Endothelial cell of umbilical vein (primary cell): ENCODE results near the gene GRK4. TPM values are rescaled to one million over a fixed set of nuclear protein-coding genes. Genes with fewer than 3 reads are reported as not detected.

Experiments used
- BruUV-seq: library from RNA; stranded (reverse); fragments of 400-500 nt; replicated peaks from 2 replicates; lab custom pipeline; 2021; lab: Mats Ljungman, UMichigan
- CTCF ChIA-PET: fragments of 300-600, 350-600 bp; sonication (Branson Sonifier 250); formaldehyde crosslinking; loops from one replicate; lab custom pipeline; 2021; ENCODE audit warnings: antibody characterized with exemption, inconsistent platforms; lab: Charles Lee
- POLR2A ChIA-PET: fragments of 300-600, 350-600 bp; sonication (Branson Sonifier 250); formaldehyde crosslinking; loops from one replicate; lab custom pipeline; 2021; ENCODE audit warnings: antibody characterized with exemption, inconsistent platforms; lab: Charles Lee
- DNase-seq: peaks from one replicate; pipeline ENCODE4 v3.0.0-alpha.2; 2011; ENCODE audit warnings: low read depth, low spot score
- FAIRE-seq: peaks from 2 replicates; lab custom pipeline; 2011; peaks lifted over from hg19 to GRCh38; lab: Jason Lieb, UNC
- H2AFZ ChIP-seq: 2 replicates; pipeline ENCODE4 v1.6.0; 2012; ENCODE audit warnings: low read depth, low read length, control low read depth, inconsistent platforms
- H3K27ac ChIP-seq: 2 replicates; pipeline ENCODE4 v1.5.1; 2011; ENCODE audit warnings: low read depth, mild to moderate bottlenecking, control low read depth, low read length, moderate library complexity; ENCODE audit not compliant: insufficient read depth
- H3K27me3 ChIP-seq, 2 experiments: 2 replicates each; pipeline versions ENCODE4 v1.6.0 to v1.6.1; 2011; ENCODE audit warnings: low read length in 2 of 2, mixed read lengths in 1 of 2; ENCODE audit not compliant: control insufficient read depth in 2 of 2, insufficient read depth in 2 of 2
- H3K36me3 ChIP-seq, 2 experiments: 2 replicates in 1 of 2; 3 replicates in 1 of 2; pipeline ENCODE4 v1.5.1; 2011; ENCODE audit warnings: low read length in 2 of 2, mild to moderate bottlenecking in 1 of 2, moderate library complexity in 1 of 2; ENCODE audit not compliant: control insufficient read depth in 2 of 2, insufficient read depth in 2 of 2; ENCODE audit errors: extremely low read depth in 1 of 2
- H3K4me1 ChIP-seq: 3 replicates; pipeline ENCODE4 v1.5.1; 2011; ENCODE audit warnings: mild to moderate bottlenecking, low read length; ENCODE audit not compliant: control insufficient read depth, insufficient read depth; ENCODE audit errors: extremely low read depth
- H3K4me2 ChIP-seq: 2 replicates; pipeline ENCODE4 v1.6.1; 2011; ENCODE audit warnings: low read length, control low read depth, mixed read lengths; ENCODE audit not compliant: insufficient read depth
- H3K4me3 ChIP-seq, 3 experiments: fragments of 200-600 bp in 1 of 3; sonication (generic), shearing (Covaris generic) in 1 of 3; replicated peaks in 1 of 3; 2 replicates each; pipeline ENCODE4 v1.5.1; 2011 to 2016; ENCODE audit warnings: control low read depth in 3 of 3, low read length in 3 of 3, mild to moderate bottlenecking in 2 of 3, inconsistent platforms in 1 of 3, low read depth in 1 of 3, moderate library complexity in 1 of 3; ENCODE audit not compliant: insufficient read depth in 1 of 3
- H3K79me2 ChIP-seq: 2 replicates; pipeline ENCODE4 v1.6.0; 2012; ENCODE audit warnings: low read length, inconsistent platforms; ENCODE audit not compliant: control insufficient read depth, insufficient read depth
- H3K9ac ChIP-seq: replicated peaks from 2 replicates; pipeline ENCODE3; 2011; ENCODE audit warnings: low read length, control low read depth; ENCODE audit not compliant: insufficient read depth; ENCODE audit errors: extremely low read depth
- H3K9me1 ChIP-seq: replicated peaks from 3 replicates; pipeline ENCODE4 v1.6.0; 2011; ENCODE audit warnings: mild to moderate bottlenecking, low read length; ENCODE audit not compliant: control insufficient read depth, insufficient read depth; ENCODE audit errors: extremely low read depth
- H3K9me3 ChIP-seq: replicated peaks from 2 replicates; pipeline ENCODE4 v1.5.1; 2012; ENCODE audit warnings: low read length, inconsistent platforms; ENCODE audit not compliant: control insufficient read depth, insufficient read depth
- H4K20me1 ChIP-seq: replicated peaks from 2 replicates; pipeline ENCODE3; 2011; ENCODE audit warnings: mild to moderate bottlenecking, low read length; ENCODE audit not compliant: control insufficient read depth, insufficient read depth; ENCODE audit errors: extremely low read depth
- EZH2 ChIP-seq: IDR thresholded peaks from 2 replicates; pipeline ENCODE4 v1.6.1; 2012; ENCODE audit warnings: borderline replicate concordance, low read depth, mild to moderate bottlenecking, moderate library complexity, low read length, inconsistent platforms; ENCODE audit not compliant: severe bottlenecking
- FOS ChIP-seq: IDR thresholded peaks from 2 replicates; pipeline ENCODE4 v1.6.1; 2011; ENCODE audit warnings: mild to moderate bottlenecking, low read length, moderate library complexity, borderline replicate concordance; ENCODE audit not compliant: insufficient read depth
- GATA2 ChIP-seq: IDR thresholded peaks from 2 replicates; pipeline ENCODE4 v1.7.0; 2011; ENCODE audit warnings: low read depth, mild to moderate bottlenecking, moderate library complexity, mixed read lengths, low read length; ENCODE audit not compliant: insufficient read length, insufficient read depth
- JUN ChIP-seq: IDR thresholded peaks from 2 replicates; pipeline ENCODE4 v1.6.1; 2011; ENCODE audit warnings: borderline replicate concordance, low read depth; ENCODE audit not compliant: insufficient read length, insufficient read depth
- MYC ChIP-seq: IDR thresholded peaks from one replicate; pipeline ENCODE4 v1.6.1; 2011; ENCODE audit warnings: mild to moderate bottlenecking, low read depth, low read length
- POLR2A ChIP-seq: IDR thresholded peaks from 2 replicates; pipeline ENCODE4 v1.6.1; 2012; ENCODE audit warnings: low read depth, mild to moderate bottlenecking, control low read depth, low read length
- POLR2AphosphoS5 ChIP-seq: IDR thresholded peaks from 2 replicates; pipeline ENCODE4 v1.6.1; 2012; ENCODE audit warnings: low read depth, mild to moderate bottlenecking, control low read depth, low read length, moderate library complexity; ENCODE audit not compliant: insufficient read depth
- dilution Hi-C: fragments of 300-500 bp; cut with MboI; formaldehyde crosslinking; loops from one replicate; pipeline ENCODE4 v1.15.0; 2019; ENCODE audit warnings: low sequenced_read_pairs; ENCODE audit not compliant: extremely low pct_ligation_motif_present
- intact Hi-C: fragments of 100-400 bp; cut with micrococcal nuclease; formaldehyde crosslinking; loops from one replicate; pipeline ENCODE4 v1.10.0; 2022
- polyA plus RNA-seq, 4 experiments: library from polyadenylated mRNA; depleted of rRNA in 3 of 4; stranded (reverse) in 3 of 4; unstranded in 1 of 4; fragments of >200 nt; gene quantifications; 2 replicates each; pipeline versions ENCODE4 v1.2.1 to v1.2.3, GENCODE V29; 2011 to 2012; ENCODE audit warnings: missing spikeins in 1 of 4
- total RNA-seq: library from RNA; stranded (reverse); gene quantifications from 2 replicates; pipeline ENCODE4 v1.2.3, GENCODE V29; 2021
- TF ChIP-seq, protein P1 (sequence below): IDR thresholded peaks from 2 replicates; pipeline ENCODE4 v1.6.1; 2011; ENCODE audit not compliant: insufficient read depth, insufficient read length
- TF ChIP-seq, protein P2 (sequence below), 2 donors: IDR thresholded peaks; 1 replicate in 1 of 2; 2 replicates in 1 of 2; pipeline ENCODE4 v1.5.1; 2011; ENCODE audit warnings: low read length in 2 of 2, mild to moderate bottlenecking in 2 of 2, moderate library complexity in 2 of 2, control low read depth in 1 of 2, inconsistent platforms in 1 of 2, low read depth in 1 of 2; ENCODE audit not compliant: insufficient read depth in 1 of 2; ENCODE audit errors: extremely low read depth in 1 of 2

The GRK4 gene
- total and polyA plus RNA-seq, 2 donors (not counting 3 experiments of a cell fraction or from before 2014, with no cell fraction given), result 3.1 to 6.3 TPM

DNA sequence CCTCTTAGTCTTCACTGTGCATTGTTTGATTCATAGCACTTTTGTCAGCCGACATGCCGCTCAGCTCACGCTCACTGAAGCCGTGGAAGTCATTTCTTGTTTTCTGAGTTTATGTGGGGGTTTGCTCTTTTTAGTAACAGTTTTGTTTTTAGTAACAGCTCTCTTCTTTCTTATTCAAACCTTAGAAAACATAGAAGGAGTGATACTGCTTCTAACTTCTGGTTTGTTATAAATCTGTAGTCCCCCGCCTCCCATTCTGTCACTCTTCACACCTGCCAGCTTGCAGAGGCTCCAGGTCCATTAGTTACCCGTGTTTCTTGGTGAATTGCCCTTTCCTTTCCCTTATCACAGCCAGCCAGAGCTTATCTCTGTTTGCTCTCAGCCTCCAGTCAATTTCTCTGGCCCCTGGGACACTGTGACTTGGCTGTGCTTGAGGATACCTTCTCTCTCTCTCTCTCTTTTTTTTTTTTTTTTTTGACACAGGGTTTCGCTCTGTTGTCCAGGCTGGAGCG lies 50.5 kb downstream of the GRK4 start:
- ChIA-PET POLR2A (no interaction called here), CTCF (interaction anchor here (0.8 to 1.9 kb wide), 2 partner anchors 12 to 24 kb away, joined by 3 to 4 read pairs; no protein-coding TSS in a partner anchor)
- no peak overlapping the region for H3K27ac ChIP-seq
- H3K9me3 ChIP-seq, result no peaks in the 10 kb centered on the region
- no peak overlapping the region for H3K9ac ChIP-seq
- no peak overlapping the region for H3K4me2 ChIP-seq
- dilution Hi-C loops (no loop called here), intact Hi-C loops (no loop called here)
- TF ChIP-seq, protein P1, sequence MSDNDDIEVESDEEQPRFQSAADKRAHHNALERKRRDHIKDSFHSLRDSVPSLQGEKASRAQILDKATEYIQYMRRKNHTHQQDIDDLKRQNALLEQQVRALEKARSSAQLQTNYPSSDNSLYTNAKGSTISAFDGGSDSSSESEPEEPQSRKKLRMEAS, result no peak
- no peak for TF ChIP-seq MYC
- no peak for TF ChIP-seq EZH2
- TF ChIP-seq JUN, result no peak
- TF ChIP-seq, protein P2, sequence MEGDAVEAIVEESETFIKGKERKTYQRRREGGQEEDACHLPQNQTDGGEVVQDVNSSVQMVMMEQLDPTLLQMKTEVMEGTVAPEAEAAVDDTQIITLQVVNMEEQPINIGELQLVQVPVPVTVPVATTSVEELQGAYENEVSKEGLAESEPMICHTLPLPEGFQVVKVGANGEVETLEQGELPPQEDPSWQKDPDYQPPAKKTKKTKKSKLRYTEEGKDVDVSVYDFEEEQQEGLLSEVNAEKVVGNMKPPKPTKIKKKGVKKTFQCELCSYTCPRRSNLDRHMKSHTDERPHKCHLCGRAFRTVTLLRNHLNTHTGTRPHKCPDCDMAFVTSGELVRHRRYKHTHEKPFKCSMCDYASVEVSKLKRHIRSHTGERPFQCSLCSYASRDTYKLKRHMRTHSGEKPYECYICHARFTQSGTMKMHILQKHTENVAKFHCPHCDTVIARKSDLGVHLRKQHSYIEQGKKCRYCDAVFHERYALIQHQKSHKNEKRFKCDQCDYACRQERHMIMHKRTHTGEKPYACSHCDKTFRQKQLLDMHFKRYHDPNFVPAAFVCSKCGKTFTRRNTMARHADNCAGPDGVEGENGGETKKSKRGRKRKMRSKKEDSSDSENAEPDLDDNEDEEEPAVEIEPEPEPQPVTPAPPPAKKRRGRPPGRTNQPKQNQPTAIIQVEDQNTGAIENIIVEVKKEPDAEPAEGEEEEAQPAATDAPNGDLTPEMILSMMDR (IDR thresholded peaks at IDR 0.05; ENCODE audit: extremely low read depth in 1 of 2, insufficient read depth in 1 of 2, low read depth in 1 of 2, low read length in 2 of 2), result no peak
- no peak for TF ChIP-seq GATA2
- TF ChIP-seq POLR2A, result no peak
- TF ChIP-seq FOS, result no peak
- TF ChIP-seq POLR2AphosphoS5, result no peak
- no peaks in the 10 kb centered on the region for H4K20me1 ChIP-seq
- no peaks in the 10 kb centered on the region for H3K4me1 ChIP-seq
- FAIRE-seq (no peak), DNase-seq (no peak)
- no peak overlapping the region for H3K4me3 ChIP-seq
- no peaks in the 10 kb centered on the region for H3K79me2 ChIP-seq
- no peaks in the 10 kb centered on the region for H3K36me3 ChIP-seq
- no peak overlapping the region for H2AFZ ChIP-seq
- no peaks in the 10 kb centered on the region for H3K27me3 ChIP-seq
- H3K9me1 ChIP-seq, result no peaks in the 10 kb centered on the region
- no TSS peak for BruUV-seq
